HepG2 (cell line): Measurements from ENCODE around the gene DCAF15. TPM values are rescaled to one million over a fixed set of nuclear protein-coding genes. Genes with fewer than 3 reads are reported as not detected.

ENCODE experiments used
- ADNP ChIP-seq: sonication (generic); formaldehyde crosslinking; IDR thresholded peaks from 2 replicates; pipeline ENCODE4 v1.4.0; 2020; ENCODE audit warnings: missing genetic modification reagents
- AKAP8 ChIP-seq: sonication (generic); formaldehyde crosslinking; IDR thresholded peaks from 2 replicates; pipeline ENCODE4 v1.5.1; 2020; ENCODE audit warnings: mild to moderate bottlenecking, missing genetic modification reagents
- ARNT2 ChIP-seq: sonication (generic); formaldehyde crosslinking; IDR thresholded peaks from 2 replicates; pipeline ENCODE4 v1.8.0; 2022; ENCODE audit warnings: mild to moderate bottlenecking, low read depth, missing genetic modification reagents, moderate library complexity
- ATF2 ChIP-seq: sonication (generic); formaldehyde crosslinking; IDR thresholded peaks from 2 replicates; pipeline ENCODE4 v1.4.0; 2020; ENCODE audit warnings: missing genetic modification reagents
- CAMTA2 ChIP-seq: sonication (generic); formaldehyde crosslinking; IDR thresholded peaks from 2 replicates; pipeline ENCODE4 v1.4.0; 2020; ENCODE audit warnings: mild to moderate bottlenecking, missing genetic modification reagents, borderline replicate concordance
- ETV6 ChIP-seq: sonication (generic); formaldehyde crosslinking; conservative IDR thresholded peaks from 2 replicates; pipeline ENCODE4 v1.4.0; 2020; ENCODE audit warnings: missing genetic modification reagents
- GZF1 ChIP-seq: sonication (generic); formaldehyde crosslinking; IDR thresholded peaks from 2 replicates; pipeline ENCODE4 v1.5.1; 2020; ENCODE audit warnings: mild to moderate bottlenecking, missing genetic modification reagents
- KLF11 ChIP-seq: IDR thresholded peaks from 2 replicates; pipeline ENCODE4 v1.6.1; 2016; ENCODE audit warnings: missing compliant biosample characterization
- MEIS2 ChIP-seq: sonication (generic); formaldehyde crosslinking; IDR thresholded peaks from 2 replicates; pipeline ENCODE4 v1.9.0; 2021; ENCODE audit warnings: mild to moderate bottlenecking, missing genetic modification reagents
- PCBP1 ChIP-seq: fragments of 200-400 bp; formaldehyde crosslinking; IDR thresholded peaks from 2 replicates; pipeline ENCODE4 v1.6.1; 2017; ENCODE audit warnings: mild to moderate bottlenecking, low read depth, low read length, borderline replicate concordance
- TAF15 ChIP-seq: fragments of 200-400 bp; formaldehyde crosslinking; IDR thresholded peaks from one replicate; pipeline ENCODE4 v1.6.1; 2018; ENCODE audit warnings: mild to moderate bottlenecking, low read depth, low read length; ENCODE audit not compliant: poor library complexity, severe bottlenecking
- TBX2 ChIP-seq: sonication (generic); formaldehyde crosslinking; IDR thresholded peaks from 2 replicates; pipeline ENCODE4 v1.5.0; 2020; ENCODE audit warnings: missing genetic modification reagents, mild to moderate bottlenecking, borderline replicate concordance
- ZBTB1 ChIP-seq: sonication (generic); formaldehyde crosslinking; IDR thresholded peaks from 2 replicates; pipeline ENCODE4 v1.4.0; 2020; ENCODE audit warnings: missing genetic modification reagents, borderline replicate concordance
- ZBTB7B ChIP-seq: sonication (generic); formaldehyde crosslinking; IDR thresholded peaks from 2 replicates; pipeline ENCODE4 v1.4.0; 2020; ENCODE audit warnings: missing genetic modification reagents
- ZNF224 ChIP-seq: sonication (generic); formaldehyde crosslinking; IDR thresholded peaks from 2 replicates; pipeline ENCODE4 v1.5.0; 2020; ENCODE audit warnings: mild to moderate bottlenecking, missing genetic modification reagents
- ZNF496 ChIP-seq: sonication (generic); formaldehyde crosslinking; IDR thresholded peaks from 2 replicates; pipeline ENCODE4 v1.8.1; 2023; ENCODE audit warnings: mild to moderate bottlenecking, moderate library complexity, missing genetic modification reagents; ENCODE audit not compliant: insufficient replicate concordance
- ZNF512 ChIP-seq: sonication (generic); formaldehyde crosslinking; IDR thresholded peaks from 2 replicates; pipeline ENCODE4 v1.4.0; 2020; ENCODE audit warnings: mild to moderate bottlenecking, missing genetic modification reagents
- polyA plus RNA-seq, 8 experiments: library from polyadenylated mRNA; depleted of rRNA in 3 of 8; stranded (reverse) in 7 of 8; unstranded in 1 of 8; fragments of >200 nt; fragmentation: Illumina TruSeq in 4 of 8; extraction: Trizol in 4 of 8; gene quantifications; 2 replicates each; pipeline versions ENCODE4 v1.2.1 to v1.2.3, GENCODE V29; 2011 to 2016; ENCODE audit warnings: low read depth in 4 of 8, missing spikeins in 1 of 8, mixed read lengths in 1 of 8; ENCODE audit not compliant: insufficient read depth in 1 of 8
- total RNA-seq, 5 experiments: library from RNA; depleted of rRNA; stranded (reverse); fragments of >200 nt; fragmentation: Illumina TruSeq; extraction: Trizol; gene quantifications; 2 replicates each; pipeline ENCODE4 v1.2.3, GENCODE V29; 2016; ENCODE audit warnings: low read depth in 1 of 5
- TF ChIP-seq, protein P1 (sequence below): sonication (generic); formaldehyde crosslinking; IDR thresholded peaks from 2 replicates; pipeline ENCODE4 v1.5.0; 2020; ENCODE audit warnings: mild to moderate bottlenecking, low read depth, missing genetic modification reagents, borderline replicate concordance
- TF ChIP-seq, protein P2 (sequence below): sonication (generic); formaldehyde crosslinking; IDR thresholded peaks from 2 replicates; pipeline ENCODE4 v1.9.0; 2021; ENCODE audit warnings: mild to moderate bottlenecking, missing genetic modification reagents

Gene DCAF15
- total and polyA plus RNA-seq, 2 of the 13 experiments (the other 11 are each of a cell fraction or from before 2014, with no cell fraction given): 13.6 to 14.0 TPM

- TF ChIP-seq ZNF512 (peak; percentile 48; the same call in 1 of the 2 replicates), ZNF496 (CRISPR knock-in tag) (no peak), GZF1 (CRISPR knock-in tag) (no peak), PCBP1 (no peak), TBX2 (CRISPR knock-in tag) (peak; percentile 96), ATF2 (CRISPR knock-in tag) (peak; percentile 69; the same call in 1 of the 2 replicates), ZBTB1 (CRISPR knock-in tag) (0 out of 2 replicates have a peak, but pooled peaks have one; percentile 11), KLF11 (no peak), CAMTA2 (CRISPR knock-in tag) (peak; percentile 17; the same call in 1 of the 2 replicates), ZBTB7B (CRISPR knock-in tag) (peak; percentile 55; the same call in 1 of the 2 replicates), MEIS2 (CRISPR knock-in tag) (peak; percentile 88), ADNP (no peak), AKAP8 (CRISPR knock-in tag) (peak; percentile 35; the same call in 1 of the 2 replicates), ETV6 (CRISPR knock-in tag) (no peak), ZNF224 (CRISPR knock-in tag) (peak; percentile 32; the same call in 1 of the 2 replicates), TAF15 (no peak), ARNT2 (CRISPR knock-in tag) (peak; percentile 97)
- TF ChIP-seq, protein P1, sequence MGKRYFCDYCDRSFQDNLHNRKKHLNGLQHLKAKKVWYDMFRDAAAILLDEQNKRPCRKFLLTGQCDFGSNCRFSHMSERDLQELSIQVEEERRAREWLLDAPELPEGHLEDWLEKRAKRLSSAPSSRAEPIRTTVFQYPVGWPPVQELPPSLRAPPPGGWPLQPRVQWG: no peak
- TF ChIP-seq, protein P2, sequence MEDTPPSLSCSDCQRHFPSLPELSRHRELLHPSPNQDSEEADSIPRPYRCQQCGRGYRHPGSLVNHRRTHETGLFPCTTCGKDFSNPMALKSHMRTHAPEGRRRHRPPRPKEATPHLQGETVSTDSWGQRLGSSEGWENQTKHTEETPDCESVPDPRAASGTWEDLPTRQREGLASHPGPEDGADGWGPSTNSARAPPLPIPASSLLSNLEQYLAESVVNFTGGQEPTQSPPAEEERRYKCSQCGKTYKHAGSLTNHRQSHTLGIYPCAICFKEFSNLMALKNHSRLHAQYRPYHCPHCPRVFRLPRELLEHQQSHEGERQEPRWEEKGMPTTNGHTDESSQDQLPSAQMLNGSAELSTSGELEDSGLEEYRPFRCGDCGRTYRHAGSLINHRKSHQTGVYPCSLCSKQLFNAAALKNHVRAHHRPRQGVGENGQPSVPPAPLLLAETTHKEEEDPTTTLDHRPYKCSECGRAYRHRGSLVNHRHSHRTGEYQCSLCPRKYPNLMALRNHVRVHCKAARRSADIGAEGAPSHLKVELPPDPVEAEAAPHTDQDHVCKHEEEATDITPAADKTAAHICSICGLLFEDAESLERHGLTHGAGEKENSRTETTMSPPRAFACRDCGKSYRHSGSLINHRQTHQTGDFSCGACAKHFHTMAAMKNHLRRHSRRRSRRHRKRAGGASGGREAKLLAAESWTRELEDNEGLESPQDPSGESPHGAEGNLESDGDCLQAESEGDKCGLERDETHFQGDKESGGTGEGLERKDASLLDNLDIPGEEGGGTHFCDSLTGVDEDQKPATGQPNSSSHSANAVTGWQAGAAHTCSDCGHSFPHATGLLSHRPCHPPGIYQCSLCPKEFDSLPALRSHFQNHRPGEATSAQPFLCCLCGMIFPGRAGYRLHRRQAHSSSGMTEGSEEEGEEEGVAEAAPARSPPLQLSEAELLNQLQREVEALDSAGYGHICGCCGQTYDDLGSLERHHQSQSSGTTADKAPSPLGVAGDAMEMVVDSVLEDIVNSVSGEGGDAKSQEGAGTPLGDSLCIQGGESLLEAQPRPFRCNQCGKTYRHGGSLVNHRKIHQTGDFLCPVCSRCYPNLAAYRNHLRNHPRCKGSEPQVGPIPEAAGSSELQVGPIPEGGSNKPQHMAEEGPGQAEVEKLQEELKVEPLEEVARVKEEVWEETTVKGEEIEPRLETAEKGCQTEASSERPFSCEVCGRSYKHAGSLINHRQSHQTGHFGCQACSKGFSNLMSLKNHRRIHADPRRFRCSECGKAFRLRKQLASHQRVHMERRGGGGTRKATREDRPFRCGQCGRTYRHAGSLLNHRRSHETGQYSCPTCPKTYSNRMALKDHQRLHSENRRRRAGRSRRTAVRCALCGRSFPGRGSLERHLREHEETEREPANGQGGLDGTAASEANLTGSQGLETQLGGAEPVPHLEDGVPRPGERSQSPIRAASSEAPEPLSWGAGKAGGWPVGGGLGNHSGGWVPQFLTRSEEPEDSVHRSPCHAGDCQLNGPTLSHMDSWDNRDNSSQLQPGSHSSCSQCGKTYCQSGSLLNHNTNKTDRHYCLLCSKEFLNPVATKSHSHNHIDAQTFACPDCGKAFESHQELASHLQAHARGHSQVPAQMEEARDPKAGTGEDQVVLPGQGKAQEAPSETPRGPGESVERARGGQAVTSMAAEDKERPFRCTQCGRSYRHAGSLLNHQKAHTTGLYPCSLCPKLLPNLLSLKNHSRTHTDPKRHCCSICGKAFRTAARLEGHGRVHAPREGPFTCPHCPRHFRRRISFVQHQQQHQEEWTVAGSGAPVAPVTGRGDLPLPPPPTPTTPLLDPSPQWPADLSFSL: no peak
Observed at GRCh38 chr19:13905634-13906520, 46.4 kb upstream of the DCAF15 start, which contains the start of the genes BRME1 and CC2D1A (continued).
